Activated CD8-positive, alpha-beta memory T cell treated with anti-CD3 and anti-CD28 coated beads for 36 hours (primary cell): Measurements from ENCODE around the gene MTARC2. TPM values are rescaled to one million over a fixed set of nuclear protein-coding genes. Genes with fewer than 3 reads are reported as not detected.

Experiments used
- CTCF ChIA-PET: fragments of 350-600 bp; sonication (Branson Sonifier 250); formaldehyde crosslinking; loops from one replicate; lab custom pipeline; 2021; ENCODE audit warnings: antibody characterized with exemption; lab: Charles Lee
- POLR2A ChIA-PET: fragments of 350-600 bp; sonication (Branson Sonifier 250); formaldehyde crosslinking; loops from one replicate; lab custom pipeline; 2021; ENCODE audit warnings: antibody characterized with exemption; lab: Charles Lee
- total RNA-seq, 2 experiments: library from RNA; stranded (reverse); gene quantifications; one replicate each; pipeline ENCODE4 v1.2.3, GENCODE V29; 2021

MTARC2 gene
- total RNA-seq, 2 experiments from 2014 or later, result not detected

DNA sequence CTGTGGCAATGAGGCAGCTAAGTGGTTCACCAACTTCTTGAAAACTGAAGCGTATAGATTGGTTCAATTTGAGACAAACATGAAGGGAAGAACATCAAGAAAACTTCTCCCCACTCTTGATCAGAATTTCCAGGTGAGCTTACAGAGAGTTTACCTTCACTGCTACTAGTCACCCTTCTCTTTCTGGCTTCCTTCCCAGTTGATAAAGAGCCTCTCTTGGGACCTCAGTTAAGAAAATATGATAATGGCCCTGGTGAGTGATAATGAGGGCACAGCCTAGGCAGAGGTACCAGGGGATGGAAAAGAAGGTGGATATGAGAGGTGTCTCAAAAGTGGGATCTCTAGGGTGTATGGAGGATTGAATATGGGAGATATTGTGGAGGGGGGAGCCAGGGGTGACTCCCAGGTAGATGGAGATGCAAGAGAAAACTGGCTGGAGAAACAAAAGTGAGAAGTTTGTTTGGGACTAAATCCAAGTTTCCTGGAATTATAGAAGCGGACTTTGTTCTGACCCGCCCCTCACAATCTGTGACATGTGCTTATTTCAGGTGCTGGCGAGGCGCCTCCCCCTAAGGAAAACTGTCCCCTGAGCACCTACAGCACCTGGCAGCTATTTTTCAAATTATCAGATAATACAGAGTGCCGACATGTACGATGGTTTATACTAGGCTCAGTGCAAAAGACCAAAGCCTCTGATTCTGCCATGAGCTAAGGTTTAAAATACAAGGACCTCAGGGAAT is 13.7 kb downstream of the MTARC2 start:
- CTCF ChIA-PET, result no interaction called here
- POLR2A ChIA-PET, result no interaction called here

DNA sequence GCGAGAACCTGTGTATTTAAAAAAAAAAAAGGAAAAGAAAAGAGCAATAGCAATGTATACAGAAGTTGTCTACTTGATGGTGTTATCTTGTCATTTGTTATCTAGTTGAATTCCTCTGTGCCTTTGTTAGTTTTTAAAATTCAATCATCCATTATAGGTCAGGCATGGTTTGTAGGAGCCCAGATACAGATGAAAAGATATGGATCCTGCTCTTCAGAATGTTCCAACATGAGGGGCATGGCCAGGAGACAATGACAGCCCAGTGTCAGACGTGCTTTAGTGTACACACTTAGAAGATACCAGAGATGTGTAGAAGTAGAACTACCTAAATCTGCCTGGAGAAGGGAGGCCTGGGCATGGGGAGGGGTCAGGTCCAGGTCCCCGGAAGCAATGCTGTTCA is 16.6 kb downstream of the MTARC2 start:
- ChIA-PET CTCF (no interaction called here), POLR2A (no interaction called here)

DNA sequence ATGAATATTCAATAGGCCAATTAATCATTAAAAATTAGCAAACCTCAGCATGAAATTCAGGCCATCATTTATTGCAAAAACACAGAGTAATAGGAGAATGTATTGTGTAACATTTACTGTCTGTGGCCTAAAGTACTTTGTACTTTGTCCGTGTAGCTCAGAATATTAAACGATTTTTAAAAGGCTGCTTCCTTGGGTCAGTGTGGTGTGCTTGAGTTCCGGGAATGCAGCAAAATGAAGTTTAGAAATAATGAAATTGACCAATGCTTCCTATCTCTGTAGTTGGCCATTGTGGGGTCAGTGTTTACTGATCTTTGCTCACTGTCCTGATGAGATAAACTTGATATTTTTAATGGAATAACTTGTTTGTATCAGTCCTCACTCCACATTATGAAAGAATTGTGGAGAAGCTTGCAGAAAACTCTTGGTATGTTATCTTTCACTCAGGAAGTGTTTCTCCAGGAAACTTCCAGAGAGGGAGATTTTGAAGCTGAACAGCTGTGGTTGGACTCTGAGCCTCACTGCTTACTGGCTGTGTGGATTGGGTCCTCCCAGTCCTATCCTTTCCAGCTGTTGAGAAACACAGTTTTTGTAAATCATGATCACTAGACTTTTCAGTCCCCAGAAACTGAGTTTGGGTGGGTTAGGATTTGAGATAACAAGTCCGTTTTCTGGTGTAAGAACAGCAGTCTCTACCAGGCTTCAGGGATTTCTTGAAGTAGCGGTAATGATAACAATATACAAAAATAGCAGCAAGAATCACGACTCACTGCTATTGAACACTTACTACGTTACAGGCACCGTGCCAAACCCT is 19.4 kb downstream of the MTARC2 start:
- POLR2A ChIA-PET, result no interaction called here
- CTCF ChIA-PET, result no interaction called here

DNA sequence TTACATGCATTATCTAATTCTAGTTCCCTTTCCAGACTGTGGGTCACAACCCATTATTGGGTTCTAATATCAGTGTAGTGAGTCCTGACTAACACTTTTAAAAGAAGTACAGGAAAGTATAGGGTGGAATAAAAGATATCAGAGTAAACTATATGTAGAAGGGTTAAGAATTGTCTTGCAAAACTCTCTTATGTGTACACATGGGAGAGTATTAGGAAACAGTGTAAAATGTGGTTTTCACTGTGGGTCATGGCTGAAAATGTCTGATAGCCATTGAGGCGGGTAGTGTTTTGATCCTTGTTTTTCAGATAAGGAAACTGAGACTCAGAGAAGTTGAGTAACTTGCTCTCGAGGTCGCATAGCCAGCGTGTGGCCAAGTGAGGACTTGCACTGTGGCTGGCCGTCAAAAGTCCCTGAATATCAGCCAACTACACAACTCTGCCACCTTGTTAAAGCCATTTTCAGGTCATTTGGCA is 20.0 kb downstream of the MTARC2 start:
- ChIA-PET POLR2A (no interaction called here), CTCF (no interaction called here)

DNA sequence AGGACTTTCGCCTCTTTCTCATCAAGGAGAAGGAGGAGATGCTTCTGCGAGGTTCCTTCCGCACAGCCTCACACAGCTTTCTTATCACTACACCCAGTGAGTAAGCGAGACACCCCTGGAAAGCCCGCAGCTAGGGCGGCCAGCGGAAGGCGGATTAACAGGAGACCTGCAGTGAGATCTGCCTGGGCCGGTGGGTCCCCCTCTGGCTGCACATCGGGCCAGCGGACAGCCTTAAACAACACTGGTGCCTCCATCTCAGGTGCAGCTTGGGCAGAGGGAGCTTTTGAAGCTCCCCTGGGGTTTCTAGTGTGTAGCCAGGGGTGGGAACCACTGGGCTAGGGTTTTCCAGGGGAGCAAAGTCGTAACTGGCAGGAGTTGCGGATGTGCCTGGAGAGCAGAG is 21.1 kb downstream of the MTARC2 start:
- CTCF ChIA-PET, result no interaction called here
- POLR2A ChIA-PET, result no interaction called here

DNA sequence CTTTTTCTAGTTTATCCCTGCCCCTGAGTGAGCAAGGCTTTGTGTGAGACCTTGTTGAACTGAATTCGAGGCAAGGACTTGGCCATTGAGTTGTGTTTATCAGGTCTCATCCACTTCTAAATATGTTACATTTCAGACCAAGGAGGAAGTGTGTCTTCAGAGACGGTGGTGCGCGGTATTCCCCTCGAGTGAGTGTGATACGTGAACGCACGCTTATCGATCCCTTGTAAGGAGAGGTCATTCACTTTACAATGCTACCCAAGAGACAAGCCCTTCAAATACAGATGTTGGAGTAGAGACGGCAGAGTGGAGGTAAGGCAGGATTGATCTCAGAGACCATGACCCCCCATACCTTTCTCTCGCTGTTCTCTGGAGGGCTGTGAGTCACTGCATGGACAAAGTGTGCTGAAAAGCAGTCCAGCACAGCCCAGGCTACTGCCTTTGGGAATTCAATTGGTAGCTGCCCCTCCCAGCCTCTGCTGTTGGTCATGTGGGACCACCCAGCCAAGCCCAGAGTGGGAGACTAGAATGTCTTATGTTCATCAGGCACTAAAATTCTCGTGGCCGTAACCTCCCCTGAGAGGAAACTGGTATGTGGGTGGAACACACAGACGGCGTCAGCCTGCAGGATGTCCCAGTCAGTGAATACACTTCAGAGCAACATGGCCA is 22.3 kb downstream of the MTARC2 start:
- ChIA-PET POLR2A (no interaction called here), CTCF (no interaction called here)

DNA sequence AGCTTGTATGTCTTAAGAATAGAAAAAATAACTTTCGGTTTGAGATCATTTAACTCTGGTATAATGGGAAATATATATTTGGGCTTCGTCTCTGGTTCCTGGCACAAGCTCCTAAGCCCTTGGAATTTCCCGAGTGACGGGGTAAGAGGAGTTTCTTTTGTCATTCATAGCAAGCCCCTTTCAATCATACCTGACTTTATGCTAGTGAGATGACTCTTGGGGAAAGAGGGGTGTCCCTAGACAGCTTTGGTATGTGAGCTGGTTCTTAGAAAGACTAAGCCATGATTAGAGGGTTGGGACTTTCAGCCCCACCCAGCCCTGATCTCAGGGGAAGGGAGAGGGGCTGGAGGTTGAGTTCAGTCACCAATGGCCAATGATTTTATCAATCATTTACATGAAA is 24.7 kb downstream of the MTARC2 start:
- ChIA-PET POLR2A (no interaction called here), CTCF (no interaction called here)

DNA sequence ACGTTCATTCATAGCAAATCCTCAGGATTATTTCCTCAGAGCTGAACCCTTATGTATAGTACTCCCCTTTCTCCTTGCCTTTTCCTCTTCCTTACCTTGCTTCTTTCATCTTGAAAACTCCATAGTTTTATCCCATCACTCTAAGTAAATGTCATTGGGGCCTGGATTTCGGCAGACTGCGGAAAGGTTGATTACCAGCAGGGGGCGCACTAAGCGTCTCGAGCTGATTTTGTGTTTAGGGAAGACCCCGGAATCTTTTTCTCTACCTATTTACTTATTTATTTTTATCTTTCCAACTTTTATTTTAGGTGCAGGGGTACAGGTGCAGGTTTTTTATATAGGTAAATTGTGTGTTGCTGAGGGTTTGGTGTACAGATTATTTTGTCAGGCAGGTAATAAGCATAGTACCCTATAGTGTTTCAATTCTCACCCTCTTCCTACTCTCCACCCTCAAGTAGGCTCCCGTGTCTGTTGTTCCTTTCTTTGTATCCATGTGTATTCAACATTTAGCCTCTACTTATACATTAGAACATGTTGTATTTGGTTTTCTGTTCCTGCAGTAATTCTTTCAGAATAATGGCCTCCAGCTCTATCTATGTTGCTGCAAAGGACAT is 27.2 kb downstream of the MTARC2 start:
- POLR2A ChIA-PET, result no interaction called here
- CTCF ChIA-PET, result interaction anchor here (1.7 kb wide), 1 partner anchor 15 kb away, joined by 4 read pairs; no protein-coding TSS in a partner anchor

DNA sequence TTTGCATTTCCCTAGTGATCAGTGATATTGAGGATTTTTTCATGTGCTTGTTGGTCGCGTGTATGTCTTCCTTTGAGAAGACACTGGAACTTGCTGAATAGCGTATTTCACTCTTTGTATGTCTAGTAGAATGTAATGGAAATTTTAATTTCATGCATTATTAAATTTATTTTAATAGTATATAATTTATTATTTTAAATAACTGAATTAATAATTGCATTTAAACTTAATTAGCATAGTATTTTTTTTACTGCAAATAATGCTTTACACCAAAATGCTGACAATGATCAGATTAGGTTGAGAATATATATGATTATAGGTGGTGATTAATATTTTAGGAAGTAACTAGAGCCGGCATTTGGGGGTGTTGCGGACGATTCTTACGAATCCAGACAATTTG is 28.1 kb downstream of the MTARC2 start:
- CTCF ChIA-PET, result interaction anchor here (0.6 kb wide), 1 partner anchor 658 kb away, joined by 3 read pairs; no protein-coding TSS in a partner anchor
- POLR2A ChIA-PET, result no interaction called here

DNA sequence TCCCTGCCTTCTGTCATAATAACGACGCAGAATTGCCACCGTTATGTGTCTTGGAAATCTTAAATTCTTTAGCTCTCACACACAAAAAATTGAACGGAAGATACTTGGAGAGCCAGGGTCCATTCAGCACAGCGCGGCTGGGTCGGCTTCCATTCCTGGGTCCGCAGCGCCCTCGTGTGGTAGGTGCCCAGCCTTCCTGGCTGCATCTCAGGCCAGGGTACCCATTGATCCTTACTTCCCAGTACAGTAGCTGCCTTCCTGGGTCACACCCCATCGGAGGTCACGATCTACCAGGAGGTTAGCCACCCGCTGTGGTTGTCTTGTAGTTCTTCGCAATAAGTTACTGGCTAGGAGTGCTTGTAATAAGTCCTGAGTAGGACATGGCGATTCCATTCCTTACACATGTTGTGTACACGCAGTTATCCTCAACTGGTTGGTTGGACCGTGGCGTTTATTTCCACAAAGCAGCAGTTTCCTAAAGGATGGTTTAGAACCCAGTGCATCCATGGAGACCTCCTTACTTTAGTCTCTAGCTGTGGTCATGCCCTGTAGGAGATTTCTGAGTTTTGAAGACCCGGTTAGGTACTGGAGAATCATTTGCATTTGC is 28.7 kb downstream of the MTARC2 start:
- ChIA-PET POLR2A (no interaction called here), CTCF (interaction anchor here (0.6 kb wide), 1 partner anchor 658 kb away, joined by 3 read pairs; no protein-coding TSS in a partner anchor)

DNA sequence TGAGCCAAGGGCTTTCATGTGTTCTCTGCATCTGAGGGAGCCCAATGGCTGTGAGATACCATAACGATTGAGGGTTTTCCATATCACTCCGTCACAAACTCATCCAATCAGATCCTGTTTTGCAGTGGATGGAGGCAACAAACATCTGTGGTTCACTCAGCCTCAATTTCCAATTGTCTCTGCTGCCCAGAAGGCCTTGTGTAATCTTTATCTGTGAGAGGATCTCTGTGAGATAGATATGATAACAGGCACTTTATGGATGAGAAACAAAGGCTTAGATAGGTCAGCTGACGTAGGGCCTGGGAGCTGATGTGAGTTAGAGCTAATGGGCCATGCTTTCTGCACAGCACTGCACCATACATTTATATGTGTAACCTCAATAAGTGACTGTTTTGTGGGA is 35.3 kb downstream of the MTARC2 start:
- ChIA-PET CTCF (no interaction called here), POLR2A (no interaction called here)

DNA sequence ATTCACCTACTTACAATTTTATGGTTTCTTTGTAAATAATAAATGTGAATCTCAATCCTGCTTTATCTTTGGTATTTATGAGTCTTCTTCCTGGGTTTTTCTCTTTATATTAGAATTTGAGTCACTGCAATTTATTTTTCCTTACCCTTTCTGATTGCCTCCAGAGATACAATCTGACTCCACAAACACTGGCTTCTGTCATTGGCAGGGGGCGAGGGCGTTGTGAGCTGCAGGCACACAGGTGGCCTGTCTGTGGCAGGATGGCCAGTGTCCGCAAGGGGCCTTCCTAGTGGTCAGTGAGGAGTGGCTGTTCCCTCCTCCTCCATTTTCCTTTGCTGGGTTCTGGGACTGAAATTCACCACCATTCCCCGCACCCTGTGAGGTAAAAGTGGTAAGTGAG is 36.6 kb downstream of the MTARC2 start:
- ChIA-PET CTCF (no interaction called here), POLR2A (no interaction called here)

DNA sequence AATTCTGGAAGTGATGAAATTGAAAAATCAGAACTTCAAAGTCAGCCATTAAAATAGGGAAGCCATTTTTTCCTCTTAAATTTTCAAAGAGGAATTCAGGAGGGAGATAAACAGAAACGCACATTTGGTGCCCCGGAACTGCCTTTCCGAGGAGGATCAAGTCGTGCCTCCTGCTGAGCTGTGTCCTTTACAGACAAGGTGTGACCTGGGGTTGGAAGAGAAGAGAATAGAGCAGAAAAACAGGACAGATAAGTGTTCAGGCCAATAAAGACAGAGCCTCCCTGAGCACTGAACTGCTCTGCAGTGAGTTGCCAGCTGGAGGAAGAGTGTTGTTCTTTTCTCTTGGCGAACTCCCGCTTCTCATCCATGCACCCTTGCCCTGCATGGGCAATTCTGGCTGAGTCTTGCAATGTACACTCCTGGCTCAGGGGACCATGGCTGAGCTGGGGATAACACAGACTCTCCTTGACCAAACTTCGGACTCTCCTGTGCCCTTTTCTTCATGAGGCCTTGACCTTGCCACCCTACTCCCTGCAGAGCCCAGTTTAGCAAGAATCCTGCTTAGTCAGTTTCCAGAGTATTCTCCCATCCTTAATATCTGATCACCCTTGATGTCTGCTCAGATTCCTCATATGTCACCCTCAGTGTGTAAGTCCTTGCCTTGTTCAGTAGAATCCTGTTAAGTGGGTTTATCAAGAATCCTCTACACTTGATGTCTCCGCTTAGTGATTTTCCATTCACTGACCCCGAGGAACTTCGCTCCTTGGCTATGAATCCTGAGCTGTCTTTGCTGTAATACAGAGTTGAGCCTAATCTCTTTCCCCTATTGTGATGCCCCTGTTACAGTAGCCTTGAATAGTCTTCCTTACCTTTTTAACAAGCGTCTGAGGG is 37.3 kb downstream of the MTARC2 start:
- ChIA-PET POLR2A (no interaction called here), CTCF (interaction anchor here (1.1 kb wide), 1 partner anchor 24 kb away, joined by 4 read pairs; no protein-coding TSS in a partner anchor)

DNA sequence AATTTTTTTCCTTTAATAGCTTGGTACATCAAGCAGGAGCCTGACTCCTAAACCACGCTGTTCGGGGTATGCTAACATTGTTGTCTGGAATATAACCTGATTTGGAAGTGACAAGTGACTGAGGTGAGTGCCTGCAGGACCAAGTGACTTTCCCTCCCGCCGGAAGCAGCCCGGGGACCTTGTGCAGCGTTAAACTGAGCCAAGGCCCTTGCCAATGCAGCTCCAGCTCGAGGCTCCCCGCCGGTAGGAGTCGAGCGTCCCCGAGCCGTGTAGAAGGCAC is 37.9 kb downstream of the MTARC2 start:
- POLR2A ChIA-PET, result no interaction called here

DNA sequence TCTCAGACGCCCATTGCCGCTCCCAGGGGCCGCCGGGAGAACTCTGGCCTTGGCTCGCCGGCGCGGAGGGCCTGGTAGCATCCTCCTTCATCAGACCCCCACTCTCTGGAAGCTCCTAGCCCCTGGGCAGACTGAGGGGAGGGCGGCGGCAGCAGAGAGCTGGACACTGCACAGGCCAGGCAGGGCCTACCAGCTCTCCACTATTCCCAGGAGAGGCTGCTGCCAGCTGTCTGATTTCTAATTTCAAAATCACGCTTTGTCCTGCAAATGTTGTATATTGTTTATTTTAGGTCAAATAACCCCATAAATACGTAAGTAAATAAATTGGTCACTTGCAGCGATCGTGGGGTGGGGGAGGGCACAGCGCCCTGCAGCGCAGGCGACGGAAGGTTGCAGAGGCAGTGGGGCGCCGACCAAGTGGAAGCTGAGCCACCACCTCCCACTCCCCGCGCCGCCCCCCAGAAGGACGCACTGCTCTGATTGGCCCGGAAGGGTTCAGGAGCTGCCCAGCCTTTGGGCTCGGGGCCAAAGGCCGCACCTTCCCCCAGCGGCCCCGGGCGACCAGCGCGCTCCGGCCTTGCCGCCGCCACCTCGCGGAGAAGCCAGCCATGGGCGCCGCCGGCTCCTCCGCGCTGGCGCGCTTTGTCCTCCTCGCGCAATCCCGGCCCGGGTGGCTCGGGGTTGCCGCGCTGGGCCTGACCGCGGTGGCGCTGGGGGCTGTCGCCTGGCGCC is 38.4 kb downstream of the MTARC2 start, which contains the start of gene MTARC1:
Gene MTARC1, plus strand, starts transcription at position 577 of the 732 bp plus-strand sequence. Its CDS starts 32 bp downstream, at position 609.
- CTCF ChIA-PET, result interaction anchor here (1.1 kb wide), 1 partner anchor 23 kb away, joined by 4 read pairs; no protein-coding TSS in a partner anchor

More for the DNA sequence above, 37.9 kb downstream of the MTARC2 start:
- CTCF ChIA-PET, result interaction anchor here (1.1 kb wide), 1 partner anchor 24 kb away, joined by 4 read pairs; no protein-coding TSS in a partner anchor

DNA sequence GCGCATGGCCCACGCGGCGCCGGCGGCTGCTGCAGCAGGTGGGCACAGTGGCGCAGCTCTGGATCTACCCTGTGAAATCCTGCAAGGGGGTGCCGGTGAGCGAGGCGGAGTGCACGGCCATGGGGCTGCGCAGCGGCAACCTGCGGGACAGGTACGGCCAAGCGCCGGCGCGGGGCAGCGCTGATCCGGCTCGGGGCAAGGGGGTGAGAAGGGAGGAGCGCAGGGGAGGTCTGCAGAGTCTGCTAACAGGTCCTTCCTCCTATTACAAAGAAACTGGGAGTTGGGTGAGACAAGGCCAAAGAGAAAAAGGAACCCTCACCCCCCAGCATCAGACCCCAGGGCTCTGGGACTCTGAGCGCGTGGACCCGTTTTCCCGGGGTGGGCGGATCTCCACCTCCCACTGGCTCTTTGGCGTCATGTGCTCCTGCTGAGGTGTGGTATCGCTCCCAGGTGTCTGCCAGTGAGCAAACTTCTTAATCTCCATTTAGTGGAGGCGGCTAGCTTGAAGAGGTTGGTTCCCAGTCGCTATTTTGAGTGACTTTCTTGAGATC is 39.0 kb downstream of the MTARC2 start:
- POLR2A ChIA-PET, result no interaction called here
- CTCF ChIA-PET, result no interaction called here

More for the DNA sequence above, 38.4 kb downstream of the MTARC2 start, which contains the start of gene MTARC1:
- POLR2A ChIA-PET, result no interaction called here

DNA sequence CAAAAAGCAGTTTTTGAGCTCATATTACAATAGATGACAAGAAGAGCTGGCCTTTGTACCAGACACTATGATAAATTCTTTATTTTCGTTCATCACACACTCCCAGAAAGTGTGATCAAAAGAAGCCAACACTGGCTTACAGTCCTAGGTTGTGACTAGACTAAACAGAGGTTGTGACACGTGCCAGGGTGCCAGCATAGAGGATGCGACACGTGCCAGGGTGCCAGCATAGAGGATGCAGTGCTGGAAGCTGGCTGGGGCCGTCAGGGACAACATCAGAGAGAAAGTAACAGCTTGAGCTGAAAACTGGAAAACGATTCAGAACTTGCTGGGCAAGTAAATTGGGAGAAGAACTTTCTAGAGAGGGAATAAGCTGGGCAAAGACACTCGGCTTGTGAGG is 40.8 kb downstream of the MTARC2 start:
- CTCF ChIA-PET, result no interaction called here
- POLR2A ChIA-PET, result no interaction called here
